ENCODE data around the gene SCLY.
"Not testable (repeated sequence)": the region's sequence is repeated elsewhere in the genome, so short reads cannot be mapped to it uniquely, and the experiment has no call there.

Gene SCLY

GRCh38 chr2:238113611-238114010 lies 52.8 kb downstream of the SCLY start:
- no peak for DNase-seq (ENCODE audit: low spot score)

DNA sequence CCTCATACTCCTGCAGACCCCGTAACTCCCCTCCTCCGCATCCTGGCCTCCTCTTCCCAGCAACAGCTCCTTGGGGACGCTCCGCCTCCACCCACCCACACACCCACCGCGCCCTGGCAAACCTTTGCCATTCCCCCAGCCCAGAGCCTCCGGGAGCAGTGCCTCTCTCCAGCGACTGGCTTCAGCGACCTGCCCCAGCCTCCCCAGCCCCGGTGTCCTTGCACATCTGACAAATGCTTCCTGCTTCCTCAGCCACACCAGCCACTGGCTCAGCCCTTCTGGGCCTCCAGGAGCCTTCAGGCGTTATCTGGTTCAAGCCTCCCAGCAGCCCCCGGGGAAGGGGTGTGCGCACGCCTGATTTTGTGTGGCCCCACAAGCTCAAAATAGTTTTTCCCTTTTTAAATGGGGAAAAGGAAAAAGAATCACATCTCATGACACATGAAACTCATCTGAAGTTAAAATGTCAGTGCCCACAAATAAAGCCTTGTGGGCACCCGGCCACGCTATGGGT lies 53.6 kb downstream of the SCLY start:
- DNase-seq (ENCODE audit: low spot score), result no peak

GRCh38 chr2:238114851-238115660 lies 54.3 kb downstream of the SCLY start:
- DNase-seq (ENCODE audit: low spot score), result no peak

DNA sequence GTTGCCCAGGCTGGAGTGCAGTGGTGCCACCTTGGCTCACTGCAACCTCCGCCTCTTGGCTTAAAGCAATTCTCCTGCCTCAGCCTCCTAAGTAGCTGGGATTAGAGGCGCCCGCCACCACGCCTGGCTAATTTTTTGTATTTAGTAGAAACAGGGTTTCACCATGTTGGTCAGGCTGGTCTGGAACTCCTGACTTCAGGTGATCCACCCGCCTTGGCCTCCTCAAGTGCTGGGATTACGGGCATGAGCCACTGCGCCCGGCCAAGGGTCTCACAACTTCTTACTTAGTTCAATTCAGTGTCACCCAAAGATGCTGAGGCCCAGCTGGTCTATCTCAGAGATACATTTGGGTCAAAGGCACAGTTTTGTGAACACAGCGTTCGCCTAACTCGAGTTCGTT lies 54.9 kb downstream of the SCLY start:
- not testable (repeated sequence) for DNase-seq (ENCODE audit: low spot score)

- DNase-seq (ENCODE audit: low spot score), result no peak
These were observed 55.7 kb downstream of the SCLY start for GRCh38 chr2:238116298-238117198.

GRCh38 chr2:238117199-238118154 lies 56.7 kb downstream of the SCLY start:
- DNase-seq (ENCODE audit: low spot score), result no peak

- DNase-seq (ENCODE audit: low spot score), result no peak
These were observed 59.1 kb downstream of the SCLY start for GRCh38 chr2:238119756-238120462.

GRCh38 chr2:238120463-238121298 lies 59.9 kb downstream of the SCLY start:
- DNase-seq (ENCODE audit: low spot score), result no peak

GRCh38 chr2:238121511-238122286 lies 60.9 kb downstream of the SCLY start:
- no peak for DNase-seq (ENCODE audit: low spot score)

DNA sequence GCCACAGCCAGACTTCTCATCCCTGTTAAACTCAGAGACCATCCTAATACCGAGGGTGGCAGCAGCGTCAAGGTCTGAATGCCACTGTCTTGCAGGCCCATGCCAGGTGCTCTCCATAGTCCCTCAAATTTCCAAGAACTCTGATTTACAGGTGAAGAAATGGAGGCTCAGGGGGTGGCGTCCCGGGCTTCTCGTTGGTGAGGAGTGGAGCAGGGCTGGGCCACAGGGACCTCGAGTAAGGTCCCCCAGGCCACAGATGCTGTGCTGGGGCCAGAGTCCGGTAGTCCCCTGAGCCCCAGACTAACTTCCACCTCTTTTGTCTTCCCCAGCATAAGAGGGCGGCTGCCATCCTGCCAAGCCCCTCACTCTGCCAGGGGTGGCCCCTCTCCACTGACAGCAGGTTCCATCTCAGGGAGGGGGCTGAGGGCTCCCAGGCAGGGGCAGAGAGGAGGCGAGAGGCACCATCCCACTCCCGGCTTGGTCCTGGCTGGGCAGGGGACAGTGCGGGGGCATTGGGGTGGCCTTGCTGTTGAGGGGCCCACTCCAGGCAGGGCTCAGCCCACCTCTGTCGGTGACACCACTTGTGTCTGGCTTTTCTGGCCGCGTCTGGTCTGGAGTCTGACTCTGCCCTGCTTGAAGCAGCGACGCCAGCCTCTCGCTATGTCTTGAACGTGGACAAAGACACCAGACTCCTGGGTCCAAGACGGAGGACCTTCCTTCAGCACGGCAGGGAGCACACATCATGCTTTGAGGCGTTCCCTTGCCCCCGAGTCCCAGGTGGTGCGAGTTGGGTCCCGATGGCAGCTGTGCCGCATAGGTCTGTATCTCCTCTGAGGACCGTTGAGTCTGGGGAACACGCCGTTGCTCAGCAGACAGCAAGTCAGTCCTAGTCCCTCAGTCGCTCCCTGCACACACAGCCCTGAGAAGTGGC lies 61.8 kb downstream of the SCLY start:
- DNase-seq (ENCODE audit: low spot score), result no peak

DNA sequence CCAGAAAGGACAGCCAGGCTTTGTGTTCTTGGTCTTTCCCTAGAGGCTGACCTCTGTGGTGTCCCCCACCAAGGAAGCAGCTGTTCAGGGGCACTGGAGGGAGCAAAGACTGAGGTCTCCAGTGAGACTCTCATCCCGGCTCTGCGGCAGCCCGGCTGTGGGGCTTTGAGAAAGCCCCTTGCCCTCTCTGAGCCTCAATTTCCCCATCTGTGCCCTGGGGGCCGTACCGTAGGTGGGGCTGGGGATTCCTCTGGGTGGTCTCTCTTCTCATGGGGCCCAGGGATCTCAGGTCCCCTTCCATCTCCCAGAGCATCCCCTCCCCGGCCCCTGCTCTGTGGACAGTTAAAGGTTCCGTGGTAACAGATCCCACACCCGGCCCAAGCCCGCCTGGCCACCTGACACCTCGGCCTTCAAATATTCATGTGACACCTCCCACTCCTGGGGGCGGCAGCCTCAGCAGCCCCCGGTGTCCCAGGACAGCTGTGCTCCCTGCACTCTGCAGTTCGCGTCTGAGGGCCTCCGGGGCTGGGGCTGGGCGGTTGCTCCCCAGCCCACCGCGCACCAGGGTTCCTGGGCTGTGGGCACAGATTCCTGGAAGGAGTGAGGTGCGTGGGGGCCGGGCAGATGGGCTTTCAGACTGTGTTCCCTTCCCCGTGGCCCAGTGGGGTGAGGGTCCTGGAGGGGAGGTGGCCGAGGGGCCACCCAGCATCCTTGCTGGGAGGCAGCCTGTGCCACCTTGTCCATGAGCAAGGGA lies 62.6 kb downstream of the SCLY start:
- DNase-seq (ENCODE audit: low spot score), result no peak

GRCh38 chr2:238123991-238124470 lies 63.2 kb downstream of the SCLY start:
- DNase-seq (ENCODE audit: low spot score), result no peak

DNA sequence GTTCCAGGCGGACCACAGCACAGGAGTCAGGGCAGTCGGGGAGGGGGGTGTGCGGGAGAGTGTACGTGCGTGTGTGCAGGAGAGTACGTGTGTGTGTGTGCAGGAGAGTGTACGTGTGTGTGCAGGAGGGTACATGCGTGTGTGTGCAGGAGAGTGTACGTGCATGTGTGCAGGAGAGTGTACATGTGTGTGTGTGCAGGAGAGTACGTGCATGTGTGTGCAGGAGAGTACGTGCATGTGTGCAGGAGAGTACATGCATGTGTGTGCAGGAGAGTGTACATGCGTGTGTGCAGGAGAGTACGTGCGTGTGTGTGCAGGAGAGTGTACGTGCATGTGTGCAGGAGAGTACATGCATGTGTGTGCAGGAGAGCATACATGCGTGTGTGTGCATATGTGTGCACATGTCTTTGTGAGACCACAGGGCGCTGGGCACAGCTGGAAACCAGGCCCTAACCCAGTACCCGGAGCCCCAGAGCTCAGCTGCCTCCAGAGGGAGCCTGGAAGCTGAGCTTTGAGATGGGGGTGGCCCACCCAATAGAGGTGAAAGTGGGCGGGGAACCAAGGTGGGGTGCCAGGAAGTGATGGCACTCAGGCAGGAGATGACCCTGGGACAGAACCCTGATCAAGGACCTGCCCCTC lies 63.8 kb downstream of the SCLY start:
- DNase-seq (ENCODE audit: low spot score), result no peak

DNA sequence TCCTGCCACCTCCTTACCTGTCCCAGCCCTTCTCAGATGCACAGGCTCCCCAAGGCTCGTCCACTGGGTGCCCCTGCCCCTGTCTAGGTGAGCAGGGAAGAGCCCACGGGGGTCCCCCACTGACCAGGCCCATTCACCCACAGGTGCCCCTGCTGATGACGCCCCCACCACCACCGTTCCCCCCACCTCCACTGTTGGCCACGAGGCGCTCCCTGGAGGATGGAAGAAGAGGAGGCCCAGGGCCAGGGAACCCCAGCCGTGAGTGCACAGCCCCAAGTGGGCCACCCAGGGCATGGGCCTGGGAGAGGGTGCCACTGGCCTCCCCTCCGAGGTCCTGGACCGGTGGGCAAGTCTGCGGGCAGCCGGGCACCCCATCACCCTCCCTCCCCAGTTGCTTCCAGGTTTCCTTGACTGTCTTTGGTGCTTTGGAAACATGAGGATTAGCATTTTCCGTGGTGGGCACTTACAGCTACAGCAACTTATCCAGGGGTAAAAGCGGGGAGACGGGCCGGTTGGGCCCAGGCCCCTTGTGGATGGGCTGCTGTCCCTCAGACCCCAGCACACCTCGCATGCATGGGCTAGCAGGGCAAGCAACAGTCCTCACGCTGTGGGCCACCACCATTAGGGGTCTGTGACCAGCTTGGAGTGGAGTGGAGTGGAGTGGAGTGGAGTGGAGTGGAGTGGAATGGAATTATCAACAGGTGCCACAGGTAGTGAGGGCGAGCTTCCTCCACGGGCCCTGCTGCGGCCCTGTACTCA lies 64.5 kb downstream of the SCLY start:
- no peak for DNase-seq (ENCODE audit: low spot score)

DNA sequence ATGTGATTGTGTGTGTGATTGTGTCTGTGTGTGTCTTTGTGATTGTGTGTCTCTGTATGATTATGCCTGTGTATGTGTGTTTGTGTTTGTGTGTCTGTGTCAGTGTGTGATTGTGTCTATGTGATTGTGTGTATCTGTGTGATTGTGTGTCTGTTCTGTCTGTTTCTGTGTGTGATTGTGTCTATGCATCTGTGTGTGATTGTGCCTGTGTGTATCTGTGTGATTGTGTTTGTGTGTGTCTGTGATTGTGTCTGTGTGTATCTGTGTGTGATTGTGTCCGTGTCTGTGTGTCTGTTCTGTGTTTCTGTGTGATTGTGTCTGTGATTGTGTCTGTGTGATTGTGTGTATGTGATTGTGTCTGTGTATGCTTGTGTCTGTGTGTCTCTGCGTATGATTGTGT lies 65.5 kb downstream of the SCLY start:
- no peak for DNase-seq (ENCODE audit: low spot score)

GRCh38 chr2:238126775-238127164 lies 66.0 kb downstream of the SCLY start:
- no peak for DNase-seq (ENCODE audit: low spot score)

Measured in NAMALWA (cell line).